Epithelial cell of esophagus (primary cell): ENCODE data around the gene EMP1.

ENCODE experiments used
- DNase-seq: peaks from one replicate; pipeline ENCODE4 v3.0.0; 2010; ENCODE audit warnings: low read depth
- H3K4me3 ChIP-seq: 2 replicates; pipeline ENCODE4 v1.5.1; 2011; ENCODE audit warnings: mild to moderate bottlenecking, low read length, control low read depth
- TF ChIP-seq, protein P1 (sequence below): IDR thresholded peaks from 2 replicates; pipeline ENCODE4 v1.5.1; 2011; ENCODE audit warnings: low read depth, mild to moderate bottlenecking, low read length, control low read depth, inconsistent platforms; ENCODE audit not compliant: insufficient read depth; ENCODE audit errors: missing control alignments

The EMP1 gene

GRCh38 chr12:13268581-13268980 is 72.1 kb downstream of the EMP1 start:
- no peak overlapping the region for H3K4me3 ChIP-seq

More at GRCh38 chr12:13268581-13268980, 72.1 kb downstream of the EMP1 start:
- no peak for DNase-seq
- TF ChIP-seq, protein P1, sequence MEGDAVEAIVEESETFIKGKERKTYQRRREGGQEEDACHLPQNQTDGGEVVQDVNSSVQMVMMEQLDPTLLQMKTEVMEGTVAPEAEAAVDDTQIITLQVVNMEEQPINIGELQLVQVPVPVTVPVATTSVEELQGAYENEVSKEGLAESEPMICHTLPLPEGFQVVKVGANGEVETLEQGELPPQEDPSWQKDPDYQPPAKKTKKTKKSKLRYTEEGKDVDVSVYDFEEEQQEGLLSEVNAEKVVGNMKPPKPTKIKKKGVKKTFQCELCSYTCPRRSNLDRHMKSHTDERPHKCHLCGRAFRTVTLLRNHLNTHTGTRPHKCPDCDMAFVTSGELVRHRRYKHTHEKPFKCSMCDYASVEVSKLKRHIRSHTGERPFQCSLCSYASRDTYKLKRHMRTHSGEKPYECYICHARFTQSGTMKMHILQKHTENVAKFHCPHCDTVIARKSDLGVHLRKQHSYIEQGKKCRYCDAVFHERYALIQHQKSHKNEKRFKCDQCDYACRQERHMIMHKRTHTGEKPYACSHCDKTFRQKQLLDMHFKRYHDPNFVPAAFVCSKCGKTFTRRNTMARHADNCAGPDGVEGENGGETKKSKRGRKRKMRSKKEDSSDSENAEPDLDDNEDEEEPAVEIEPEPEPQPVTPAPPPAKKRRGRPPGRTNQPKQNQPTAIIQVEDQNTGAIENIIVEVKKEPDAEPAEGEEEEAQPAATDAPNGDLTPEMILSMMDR = no peak
